PC-9 (cell line): ENCODE data around the gene CEP192. TPM values are rescaled to one million over a fixed set of nuclear protein-coding genes. Genes with fewer than 3 reads are reported as not detected.

ENCODE experiments used
- BruUV-seq: library from RNA; stranded (reverse); fragments of 400-500 nt; replicated peaks from 2 replicates; lab custom pipeline; 2021; lab: Mats Ljungman, UMichigan
- CTCF ChIA-PET: fragments of 300-600 bp; sonication (Branson Sonifier 250); formaldehyde crosslinking; loops from one replicate; lab custom pipeline; 2022; ENCODE audit warnings: antibody characterized with exemption; lab: Charles Lee
- POLR2A ChIA-PET: fragments of 300-600 bp; sonication (Branson Sonifier 250); formaldehyde crosslinking; loops from one replicate; lab custom pipeline; 2022; ENCODE audit warnings: antibody characterized with exemption; ENCODE audit not compliant: unreplicated experiment; lab: Charles Lee
- DNase-seq, 2 experiments: peaks; one replicate each; pipeline versions ENCODE4 v3.0.0 to v3.0.0-alpha.2; 2015 to 2022; ENCODE audit warnings: mixed read lengths in 1 of 2
- H2AFZ ChIP-seq: fragments of 200-600 bp; sonication (generic); 2 replicates; pipeline ENCODE4 v1.8.1; 2017; ENCODE audit warnings: antibody characterized with exemption
- H3F3A ChIP-seq: fragments of 200-600 bp; sonication (generic); 2 replicates; pipeline ENCODE4 v1.8.1; 2017; ENCODE audit warnings: antibody characterized with exemption, mild to moderate bottlenecking, low read depth; ENCODE audit not compliant: insufficient read depth
- H3K27ac ChIP-seq: fragments of 200-600 bp; sonication (generic); 2 replicates; pipeline ENCODE4 v1.6.1; 2016; ENCODE audit warnings: mixed run types
- H3K27me3 ChIP-seq: fragments of 200-600 bp; sonication (generic); 2 replicates; pipeline ENCODE4 v1.6.1; 2016; ENCODE audit warnings: low read depth, mixed run types; ENCODE audit not compliant: insufficient read depth
- H3K36me3 ChIP-seq: fragments of 200-600 bp; sonication (generic); 2 replicates; pipeline ENCODE4 v1.6.1; 2016; ENCODE audit warnings: low read depth, mixed run types
- H3K4me1 ChIP-seq: fragments of 200-600 bp; sonication (generic); replicated peaks from 2 replicates; pipeline ENCODE4 v1.6.1; 2016; ENCODE audit warnings: mixed run types; ENCODE audit not compliant: insufficient read depth
- H3K4me2 ChIP-seq: fragments of 200-600 bp; sonication (generic); 2 replicates; pipeline ENCODE4 v1.6.1; 2017; ENCODE audit warnings: mixed run types
- H3K4me3 ChIP-seq: fragments of 200-600 bp; sonication (generic); 2 replicates; pipeline ENCODE4 v1.6.1; 2016; ENCODE audit warnings: mixed run types
- H3K79me2 ChIP-seq: fragments of 200-600 bp; sonication (generic); 2 replicates; pipeline ENCODE4 v1.6.1; 2017; ENCODE audit warnings: low read depth, mixed run types
- H3K9me2 ChIP-seq: fragments of 200-600 bp; sonication (generic); 2 replicates; pipeline ENCODE4 v1.8.1; 2017; ENCODE audit warnings: mild to moderate bottlenecking; ENCODE audit not compliant: insufficient read depth
- H3K9me3 ChIP-seq: fragments of 200-600 bp; sonication (generic); 2 replicates; pipeline ENCODE4 v1.8.1; 2016; ENCODE audit warnings: low read depth; ENCODE audit not compliant: insufficient read depth
- H4K20me1 ChIP-seq: fragments of 200-600 bp; sonication (generic); 2 replicates; pipeline ENCODE4 v1.8.1; 2017; ENCODE audit not compliant: insufficient read depth
- EZH2 ChIP-seq: fragments of 200-600 bp; sonication (generic); IDR thresholded peaks from 2 replicates; pipeline ENCODE4 v1.8.0; 2017; ENCODE audit warnings: antibody characterized with exemption, low read depth
- intact Hi-C: fragments of 100-400 bp; cut with micrococcal nuclease; formaldehyde crosslinking; loops from one replicate; pipeline ENCODE4 v1.10.0; 2022; ENCODE audit not compliant: unreplicated experiment
- total RNA-seq: library from RNA; stranded (reverse); gene quantifications from 2 replicates; pipeline ENCODE4 v1.2.3, GENCODE V29; 2021
- TF ChIP-seq, protein P1 (sequence below): fragments of 200-600 bp; sonication (generic); conservative IDR thresholded peaks from 2 replicates; pipeline ENCODE4 v1.6.1; 2017; ENCODE audit warnings: mixed run types, antibody characterized with exemption, mild to moderate bottlenecking, moderate library complexity

CEP192 gene
- total RNA-seq, 1 experiment from 2014 or later = 44.9 TPM

DNA sequence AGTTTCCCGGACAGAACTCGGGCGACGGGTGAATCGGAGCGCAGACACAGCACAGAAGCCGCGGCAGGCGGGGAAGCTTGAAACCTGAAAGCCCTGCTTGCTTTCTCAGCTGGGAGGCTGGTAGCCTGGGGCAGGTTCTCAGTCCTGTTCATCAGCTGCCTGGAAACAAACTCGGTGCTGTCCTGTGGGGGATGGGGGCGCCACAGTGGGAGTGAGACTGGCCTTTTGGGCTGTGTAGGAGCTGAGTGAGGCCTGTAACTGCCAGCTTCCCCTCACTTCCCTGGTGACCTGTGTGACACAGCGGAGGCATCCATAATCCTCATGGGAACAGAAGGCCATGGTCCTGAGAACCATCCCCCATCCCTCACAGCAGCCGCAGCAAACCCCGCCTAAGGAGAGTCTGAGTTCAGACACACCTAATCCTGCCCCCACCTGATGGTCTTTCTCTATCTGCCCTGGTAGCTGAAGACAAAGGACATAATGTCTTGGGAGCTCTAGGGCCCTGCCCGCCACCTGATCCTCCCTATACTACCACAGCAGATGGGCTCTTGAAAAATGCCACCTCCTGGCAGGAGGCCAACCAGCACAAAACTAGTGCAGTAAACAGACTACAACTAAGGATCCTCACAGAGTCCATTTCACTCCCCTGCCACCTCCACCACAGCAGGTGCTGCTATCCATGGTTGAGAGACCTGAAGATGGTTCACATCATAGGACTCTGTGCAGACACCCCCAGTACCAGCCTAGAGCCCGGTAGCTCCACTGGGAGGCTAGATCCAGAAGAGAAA, 174.7 kb downstream of the CEP192 start:
- no TSS peak for BruUV-seq
- DNase-seq = no peak
- Histone ChIP-seq H3K9me2 (no peaks in the 10 kb centered on the region), H3K36me3 (no peaks in the 10 kb centered on the region), H3K27ac (no peak overlapping the region), H3K4me1 (no peaks in the 10 kb centered on the region), H2AFZ (no peak overlapping the region), H3K27me3 (peaks cover 24% of the 10 kb centered on the region; the same call in 1 of the 2 replicates), H3K79me2 (no peaks in the 10 kb centered on the region), H3K9me3 (no peaks in the 10 kb centered on the region), H3K4me2 (no peak overlapping the region), H3K4me3 (no peak overlapping the region), H4K20me1 (no peaks in the 10 kb centered on the region), H3F3A (no peaks in the 10 kb centered on the region)
- ChIA-PET POLR2A (interaction anchor here (0.6 kb wide), 1 partner anchor 282 kb away, joined by 5 read pairs; no protein-coding TSS in a partner anchor), CTCF (no interaction called here)
- TF ChIP-seq, protein P1, sequence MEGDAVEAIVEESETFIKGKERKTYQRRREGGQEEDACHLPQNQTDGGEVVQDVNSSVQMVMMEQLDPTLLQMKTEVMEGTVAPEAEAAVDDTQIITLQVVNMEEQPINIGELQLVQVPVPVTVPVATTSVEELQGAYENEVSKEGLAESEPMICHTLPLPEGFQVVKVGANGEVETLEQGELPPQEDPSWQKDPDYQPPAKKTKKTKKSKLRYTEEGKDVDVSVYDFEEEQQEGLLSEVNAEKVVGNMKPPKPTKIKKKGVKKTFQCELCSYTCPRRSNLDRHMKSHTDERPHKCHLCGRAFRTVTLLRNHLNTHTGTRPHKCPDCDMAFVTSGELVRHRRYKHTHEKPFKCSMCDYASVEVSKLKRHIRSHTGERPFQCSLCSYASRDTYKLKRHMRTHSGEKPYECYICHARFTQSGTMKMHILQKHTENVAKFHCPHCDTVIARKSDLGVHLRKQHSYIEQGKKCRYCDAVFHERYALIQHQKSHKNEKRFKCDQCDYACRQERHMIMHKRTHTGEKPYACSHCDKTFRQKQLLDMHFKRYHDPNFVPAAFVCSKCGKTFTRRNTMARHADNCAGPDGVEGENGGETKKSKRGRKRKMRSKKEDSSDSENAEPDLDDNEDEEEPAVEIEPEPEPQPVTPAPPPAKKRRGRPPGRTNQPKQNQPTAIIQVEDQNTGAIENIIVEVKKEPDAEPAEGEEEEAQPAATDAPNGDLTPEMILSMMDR = no peak
- TF ChIP-seq EZH2 = no peak
- intact Hi-C loops = loop anchor here (10.0 kb wide), 3 partner anchors 51 to 469 kb away; no protein-coding TSS in a partner anchor

DNA sequence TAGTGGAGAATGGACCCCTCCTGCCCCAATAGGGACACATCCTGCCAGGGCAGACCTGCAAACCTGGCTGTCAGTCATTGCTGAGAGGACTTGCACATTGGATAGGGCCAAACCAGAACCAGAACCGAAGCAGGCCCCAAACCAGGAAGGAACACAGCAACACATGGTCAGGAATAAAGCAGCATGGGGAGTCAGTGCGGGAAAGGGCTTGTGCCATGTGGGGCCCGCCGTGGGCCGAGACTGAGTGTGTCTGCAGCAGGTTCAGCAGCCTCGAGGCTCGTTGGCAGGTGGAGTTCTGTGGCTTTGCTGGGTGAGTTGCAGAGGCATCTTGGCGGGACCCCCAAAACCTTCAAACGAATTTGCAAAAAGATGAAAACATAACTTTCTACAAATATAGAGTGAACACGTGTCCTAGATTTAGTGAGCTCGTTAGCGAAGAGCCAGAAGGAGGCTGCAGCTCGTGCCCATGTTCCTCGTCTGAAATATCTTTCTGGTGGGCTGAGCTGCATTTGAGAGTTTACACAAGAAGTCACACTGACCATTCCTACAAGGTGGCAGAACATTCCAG, 182.5 kb downstream of the CEP192 start:
- Histone ChIP-seq H3K4me3 (no peak overlapping the region), H3K9me2 (no peaks in the 10 kb centered on the region), H3K9me3 (no peaks in the 10 kb centered on the region), H4K20me1 (no peaks in the 10 kb centered on the region), H3K27ac (no peak overlapping the region), H2AFZ (no peak overlapping the region), H3K4me1 (no peaks in the 10 kb centered on the region), H3K4me2 (no peak overlapping the region), H3K27me3 (peaks cover 22% of the 10 kb centered on the region), H3K36me3 (no peaks in the 10 kb centered on the region), H3K79me2 (no peaks in the 10 kb centered on the region), H3F3A (no peaks in the 10 kb centered on the region)
- no TSS peak for BruUV-seq
- no peak for TF ChIP-seq EZH2
- TF ChIP-seq, protein P1 = no peak
- CTCF ChIA-PET = interaction anchor here (0.5 kb wide), 1 partner anchor 14 kb away, joined by 3 read pairs; no protein-coding TSS in a partner anchor
- DNase-seq = no peak
- intact Hi-C loops = no loop called here
- POLR2A ChIA-PET = no interaction called here

Other genes starting within 250 kb of the CEP192 start
- gene PTPN2, start 107.1 kb upstream of the CEP192 start, total RNA-seq = 77.2 and 78.1 TPM in 2 replicates
- 98.3 and 101 TPM in 2 replicates for gene SEH1L, start 43.4 kb upstream of the CEP192 start, total RNA-seq
- 1.2 and 1.7 TPM in 2 replicates for gene LDLRAD4, start 227.4 kb downstream of the CEP192 start, total RNA-seq